ENCODE data around the gene POLD1.

The POLD1 gene

DNA sequence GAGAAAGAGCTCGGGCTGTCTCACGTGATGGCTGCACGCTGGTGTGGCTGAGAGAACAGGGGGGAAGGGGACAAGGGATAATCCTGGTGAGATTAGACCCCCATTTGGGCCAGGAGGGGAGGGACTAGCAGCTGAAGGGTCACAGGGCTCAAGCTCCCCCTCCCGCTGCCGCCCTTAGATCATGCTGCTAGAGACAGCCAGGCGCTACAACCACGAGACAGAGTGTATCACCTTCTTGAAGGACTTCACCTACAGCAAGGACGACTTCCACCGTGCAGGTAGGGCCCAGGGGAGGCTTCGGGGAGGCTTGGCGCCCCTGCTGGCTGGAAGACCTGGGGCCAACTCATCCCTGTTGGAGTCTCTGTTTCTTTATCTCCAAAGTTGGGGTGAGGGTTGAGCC is 4.5 kb upstream of the POLD1 start:
- Histone ChIP-seq H3K36me3 (ENCODE audit: control insufficient read depth, insufficient read depth, low read length) (peaks cover 33% of the 10 kb centered on the region), H3K4me3 (replicated peaks; ENCODE audit: low read depth, low read length) (no peak overlapping the region), H3K27me3 (replicated peaks; ENCODE audit: control insufficient read depth, insufficient read depth, low read length) (no peaks in the 10 kb centered on the region)
- DNase-seq (ENCODE audit: extremely low read depth, insufficient read length): no peak
- TF ChIP-seq, protein P1, sequence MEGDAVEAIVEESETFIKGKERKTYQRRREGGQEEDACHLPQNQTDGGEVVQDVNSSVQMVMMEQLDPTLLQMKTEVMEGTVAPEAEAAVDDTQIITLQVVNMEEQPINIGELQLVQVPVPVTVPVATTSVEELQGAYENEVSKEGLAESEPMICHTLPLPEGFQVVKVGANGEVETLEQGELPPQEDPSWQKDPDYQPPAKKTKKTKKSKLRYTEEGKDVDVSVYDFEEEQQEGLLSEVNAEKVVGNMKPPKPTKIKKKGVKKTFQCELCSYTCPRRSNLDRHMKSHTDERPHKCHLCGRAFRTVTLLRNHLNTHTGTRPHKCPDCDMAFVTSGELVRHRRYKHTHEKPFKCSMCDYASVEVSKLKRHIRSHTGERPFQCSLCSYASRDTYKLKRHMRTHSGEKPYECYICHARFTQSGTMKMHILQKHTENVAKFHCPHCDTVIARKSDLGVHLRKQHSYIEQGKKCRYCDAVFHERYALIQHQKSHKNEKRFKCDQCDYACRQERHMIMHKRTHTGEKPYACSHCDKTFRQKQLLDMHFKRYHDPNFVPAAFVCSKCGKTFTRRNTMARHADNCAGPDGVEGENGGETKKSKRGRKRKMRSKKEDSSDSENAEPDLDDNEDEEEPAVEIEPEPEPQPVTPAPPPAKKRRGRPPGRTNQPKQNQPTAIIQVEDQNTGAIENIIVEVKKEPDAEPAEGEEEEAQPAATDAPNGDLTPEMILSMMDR (IDR thresholded peaks at IDR 0.05; ENCODE audit: insufficient read depth, low read length, poor library complexity, severe bottlenecking): no peak

DNA sequence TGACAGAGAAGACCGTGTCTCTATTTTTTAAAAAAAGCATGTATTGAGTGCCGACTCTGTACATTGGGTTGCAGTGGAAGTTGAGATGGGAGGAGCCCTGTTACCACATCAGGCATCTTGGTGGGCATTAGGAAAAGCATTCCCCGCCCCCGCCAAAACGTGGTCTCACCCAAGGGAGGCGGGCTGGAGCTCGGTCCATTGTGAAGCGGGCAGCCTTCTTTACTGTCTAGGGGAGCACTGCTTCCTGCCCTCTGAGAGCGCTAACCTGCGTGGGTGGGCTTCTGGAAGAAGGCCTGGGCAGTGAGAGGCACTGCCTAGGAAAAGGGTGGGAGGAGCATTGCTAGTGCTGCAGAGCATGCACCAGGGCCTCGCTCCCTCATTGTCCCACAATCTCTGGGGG is 4.0 kb upstream of the POLD1 start:
- no peaks in the 10 kb centered on the region for H3K27me3 ChIP-seq (replicated peaks; ENCODE audit: control insufficient read depth, insufficient read depth, low read length)
- H3K36me3 ChIP-seq (ENCODE audit: control insufficient read depth, insufficient read depth, low read length): peaks cover 33% of the 10 kb centered on the region
- H3K4me3 ChIP-seq (replicated peaks; ENCODE audit: low read depth, low read length): no peak overlapping the region
- no peak for DNase-seq (ENCODE audit: extremely low read depth, insufficient read length)
- TF ChIP-seq, protein P1 (IDR thresholded peaks at IDR 0.05; ENCODE audit: insufficient read depth, low read length, poor library complexity, severe bottlenecking): no peak

DNA sequence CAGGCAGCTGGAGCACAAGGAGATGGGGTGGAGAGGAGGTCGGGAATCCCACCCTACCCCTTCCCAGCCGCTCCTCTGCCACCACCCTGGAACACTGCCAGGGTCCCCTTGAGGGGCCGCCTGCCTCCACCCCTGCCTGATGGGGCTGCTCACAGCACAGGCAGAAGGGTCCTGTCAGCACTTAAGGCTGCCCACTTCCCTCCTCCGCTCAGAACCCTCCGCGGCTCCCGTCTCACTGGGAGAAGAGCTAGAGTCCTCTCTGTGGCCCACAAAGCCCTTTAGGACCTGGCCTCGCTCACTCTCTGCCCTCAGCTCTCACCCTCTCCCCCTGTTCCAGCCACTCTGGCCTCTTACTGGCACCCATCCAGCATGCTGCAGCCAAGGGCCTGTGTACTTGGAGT is 3.4 kb upstream of the POLD1 start:
- no peak overlapping the region for H3K4me3 ChIP-seq (replicated peaks; ENCODE audit: low read depth, low read length)
- H3K27me3 ChIP-seq (replicated peaks; ENCODE audit: control insufficient read depth, insufficient read depth, low read length): no peaks in the 10 kb centered on the region
- DNase-seq (ENCODE audit: extremely low read depth, insufficient read length): no peak
- peaks cover 33% of the 10 kb centered on the region for H3K36me3 ChIP-seq (ENCODE audit: control insufficient read depth, insufficient read depth, low read length)
- TF ChIP-seq, protein P1 (IDR thresholded peaks at IDR 0.05; ENCODE audit: insufficient read depth, low read length, poor library complexity, severe bottlenecking): no peak

DNA sequence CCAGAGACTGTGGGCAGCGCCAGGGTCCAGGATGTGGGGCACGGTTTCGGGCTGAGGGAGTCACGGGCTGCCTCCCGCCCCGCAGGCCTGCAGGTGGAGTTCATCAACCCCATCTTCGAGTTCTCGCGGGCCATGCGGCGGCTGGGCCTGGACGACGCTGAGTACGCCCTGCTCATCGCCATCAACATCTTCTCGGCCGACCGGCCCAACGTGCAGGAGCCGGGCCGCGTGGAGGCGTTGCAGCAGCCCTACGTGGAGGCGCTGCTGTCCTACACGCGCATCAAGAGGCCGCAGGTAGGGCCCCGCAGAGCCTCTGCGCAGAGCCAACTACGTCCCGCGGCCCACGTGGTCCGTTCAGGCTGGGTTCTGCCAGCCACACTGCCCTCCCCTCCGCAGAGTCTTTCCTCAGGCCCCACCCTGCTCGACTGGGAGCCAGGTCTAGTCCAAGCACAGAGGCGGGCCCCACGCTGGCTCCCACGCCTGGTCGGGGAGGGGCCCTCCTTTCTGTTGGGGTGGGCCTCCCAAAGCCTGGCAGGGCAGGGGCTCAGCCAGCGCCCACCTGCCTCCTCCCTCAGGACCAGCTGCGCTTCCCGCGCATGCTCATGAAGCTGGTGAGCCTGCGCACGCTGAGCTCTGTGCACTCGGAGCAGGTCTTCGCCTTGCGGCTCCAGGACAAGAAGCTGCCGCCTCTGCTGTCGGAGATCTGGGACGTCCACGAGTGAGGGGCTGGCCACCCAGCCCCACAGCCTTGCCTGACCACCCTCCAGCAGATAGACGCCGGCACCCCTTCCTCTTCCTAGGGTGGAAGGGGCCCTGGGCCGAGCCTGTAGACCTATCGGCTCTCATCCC is 2.0 kb upstream of the POLD1 start:
- Histone ChIP-seq H3K27me3 (replicated peaks; ENCODE audit: control insufficient read depth, insufficient read depth, low read length) (no peaks in the 10 kb centered on the region), H3K4me3 (replicated peaks; ENCODE audit: low read depth, low read length) (no peak overlapping the region), H3K36me3 (ENCODE audit: control insufficient read depth, insufficient read depth, low read length) (peaks cover 36% of the 10 kb centered on the region)
- TF ChIP-seq, protein P1 (IDR thresholded peaks at IDR 0.05; ENCODE audit: insufficient read depth, low read length, poor library complexity, severe bottlenecking): no peak
- no peak for DNase-seq (ENCODE audit: extremely low read depth, insufficient read length)

DNA sequence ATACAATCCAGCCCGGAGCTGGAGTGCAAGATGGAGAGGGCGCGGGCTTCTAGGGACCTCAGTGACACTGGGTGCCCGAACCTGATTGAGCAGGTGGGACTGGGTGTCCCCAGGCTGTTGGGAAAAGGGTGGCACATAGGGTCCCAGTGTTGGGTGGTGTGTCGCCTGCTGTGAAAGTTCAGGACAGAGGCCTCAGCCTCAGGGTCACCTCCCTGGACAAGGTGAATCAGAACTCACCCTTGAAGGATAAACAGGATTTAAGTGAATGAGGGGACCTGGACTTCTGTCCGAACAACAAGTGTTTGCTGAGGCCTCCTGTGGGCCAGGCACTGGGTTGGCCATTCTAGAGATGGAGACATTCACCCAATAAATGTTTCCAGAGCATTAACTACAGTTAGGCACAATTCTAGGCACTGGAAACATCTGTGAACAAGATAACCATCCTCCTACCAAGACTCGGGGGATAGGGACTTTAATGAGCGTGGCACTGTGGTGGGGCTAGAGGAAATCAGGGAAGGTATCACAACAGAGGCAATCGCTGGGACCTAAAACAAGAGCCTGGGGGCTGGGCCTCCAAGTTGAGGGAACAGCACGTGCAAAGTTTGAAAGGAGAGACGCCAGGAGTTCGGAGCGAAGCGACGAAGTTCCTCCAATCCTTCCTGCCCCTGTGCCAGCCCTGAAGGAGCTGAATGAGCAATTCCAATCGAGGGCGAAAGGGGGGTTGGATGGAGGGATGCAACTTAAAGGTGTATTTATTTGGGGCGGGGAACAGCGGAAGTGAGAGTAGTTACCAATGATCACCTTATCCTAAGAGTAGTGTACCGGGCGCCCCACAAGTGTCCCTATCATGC is 921 bp upstream of the POLD1 start:
- DNase-seq (ENCODE audit: extremely low read depth, insufficient read length): no peak
- Histone ChIP-seq H3K27me3 (replicated peaks; ENCODE audit: control insufficient read depth, insufficient read depth, low read length) (no peaks in the 10 kb centered on the region), H3K4me3 (replicated peaks; ENCODE audit: low read depth, low read length) (peak overlapping the region; percentile 60), H3K36me3 (ENCODE audit: control insufficient read depth, insufficient read depth, low read length) (peaks cover 39% of the 10 kb centered on the region)
- TF ChIP-seq, protein P1 (IDR thresholded peaks at IDR 0.05; ENCODE audit: insufficient read depth, low read length, poor library complexity, severe bottlenecking): no peak

Data from GM06990 (cell line).